ENCODE measurements around the gene METTL16.
"Not testable (repeated sequence)": the region's sequence is repeated elsewhere in the genome, so short reads cannot be mapped to it uniquely, and the experiment has no call there.

METTL16 gene

DNA sequence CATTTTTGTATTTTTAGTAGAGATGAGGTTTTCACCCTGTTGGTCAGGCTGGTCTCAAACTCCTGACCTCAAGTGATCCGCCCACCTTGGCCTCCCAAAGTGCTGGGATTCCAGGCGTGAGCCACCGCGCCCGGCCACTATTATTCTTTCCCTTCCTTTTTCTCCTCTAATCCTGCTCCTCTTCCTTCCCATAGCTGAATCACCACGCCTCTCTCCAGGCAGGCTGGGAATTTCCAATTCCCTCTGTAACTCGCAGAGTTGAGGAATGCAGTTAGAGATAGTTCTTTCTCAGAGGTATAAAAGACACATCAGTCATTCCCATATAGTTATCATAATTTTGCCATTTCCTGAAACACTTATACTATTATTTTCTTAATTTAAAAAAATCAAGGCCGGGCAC lies 11.2 kb downstream of the METTL16 start:
- DNase-seq = no peak

- DNase-seq = not testable (repeated sequence)
Observed at GRCh38 chr17:2489286-2489685, 22.4 kb downstream of the METTL16 start.

- DNase-seq = no peak
Observed at GRCh38 chr17:2487306-2487705, 24.4 kb downstream of the METTL16 start.

GRCh38 chr17:2486709-2487108 lies 25.0 kb downstream of the METTL16 start:
- DNase-seq = not testable (repeated sequence)

DNA sequence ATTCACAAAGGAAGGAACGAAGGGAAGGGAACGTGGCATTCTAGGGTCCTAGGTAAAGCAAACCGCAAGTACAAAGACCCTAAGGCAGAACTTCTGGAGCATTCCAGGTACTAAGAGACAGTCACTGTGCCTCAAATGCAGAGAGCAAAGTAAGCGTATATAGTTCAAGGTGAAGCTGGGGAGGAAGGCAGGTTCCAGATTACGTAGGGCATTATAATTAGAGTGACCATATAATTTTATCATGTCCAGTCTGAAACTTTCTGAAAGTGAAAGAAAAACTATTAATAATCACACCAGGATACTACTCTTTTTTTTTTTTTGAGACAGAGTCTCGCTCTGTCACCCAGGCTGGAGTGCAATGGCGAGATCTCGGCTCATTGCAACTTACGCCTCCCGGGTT lies 25.7 kb downstream of the METTL16 start:
- no peak for DNase-seq

DNA sequence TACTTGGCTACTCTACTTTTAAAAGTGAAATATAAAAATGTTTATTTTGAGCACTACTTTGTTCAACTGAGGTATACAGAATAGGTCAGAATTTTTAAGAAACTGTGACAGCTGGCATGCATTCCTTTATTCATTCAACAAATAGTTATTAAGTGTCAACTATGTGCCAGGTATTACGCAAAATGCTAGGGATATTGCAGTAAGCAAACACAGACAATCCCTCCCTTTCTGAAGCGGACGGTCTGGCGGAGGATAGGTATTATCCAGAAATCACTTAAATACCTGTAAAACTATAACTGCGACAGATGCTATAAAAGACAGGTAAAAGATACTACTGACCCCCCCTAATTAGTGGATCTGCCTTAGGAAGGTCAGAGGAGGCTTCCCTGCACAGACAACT lies 26.1 kb downstream of the METTL16 start:
- no peak for DNase-seq

DNA sequence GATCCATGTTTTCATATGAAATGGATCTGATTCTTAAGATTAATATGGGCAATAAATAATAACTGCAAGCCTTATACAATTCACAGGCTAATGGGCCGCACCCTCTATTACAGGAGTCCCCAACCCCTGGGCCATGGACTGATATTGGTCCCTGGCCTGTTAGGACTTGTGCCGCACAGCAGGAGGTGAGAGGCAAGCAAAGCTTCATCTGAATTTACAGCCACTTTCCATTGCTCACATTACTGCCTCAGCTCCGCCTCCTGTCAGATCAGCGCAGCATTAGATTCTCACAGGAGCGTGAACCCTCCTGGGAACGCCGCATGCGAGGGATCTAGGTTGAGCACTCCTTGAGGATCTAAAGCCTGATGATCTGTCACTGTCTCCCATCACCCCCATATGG lies 26.8 kb downstream of the METTL16 start:
- no peak for DNase-seq

GRCh38 chr17:2483084-2483483 lies 28.6 kb downstream of the METTL16 start:
- no peak for DNase-seq

- no peak for DNase-seq
Observed at GRCh38 chr17:2482218-2482617, 29.5 kb downstream of the METTL16 start.

DNA sequence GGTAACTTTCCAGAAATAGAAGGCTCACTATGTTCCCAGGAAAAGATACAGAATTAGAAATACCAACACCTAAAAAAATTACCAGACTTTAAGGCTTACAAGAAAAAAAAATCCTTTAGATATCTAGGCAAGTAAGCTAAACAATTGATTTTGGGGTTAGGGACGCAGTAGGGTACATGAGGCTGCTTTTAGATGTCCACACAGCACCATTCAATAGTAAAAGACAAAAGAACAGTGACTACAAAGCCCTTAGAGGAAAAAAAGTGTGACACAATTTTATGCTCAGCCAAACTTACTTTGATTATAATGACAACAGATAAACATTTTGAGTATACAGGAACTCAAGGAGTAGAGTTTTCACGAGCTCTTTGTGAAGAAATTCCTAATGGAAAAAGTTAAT lies 29.9 kb downstream of the METTL16 start:
- DNase-seq = no peak

DNA sequence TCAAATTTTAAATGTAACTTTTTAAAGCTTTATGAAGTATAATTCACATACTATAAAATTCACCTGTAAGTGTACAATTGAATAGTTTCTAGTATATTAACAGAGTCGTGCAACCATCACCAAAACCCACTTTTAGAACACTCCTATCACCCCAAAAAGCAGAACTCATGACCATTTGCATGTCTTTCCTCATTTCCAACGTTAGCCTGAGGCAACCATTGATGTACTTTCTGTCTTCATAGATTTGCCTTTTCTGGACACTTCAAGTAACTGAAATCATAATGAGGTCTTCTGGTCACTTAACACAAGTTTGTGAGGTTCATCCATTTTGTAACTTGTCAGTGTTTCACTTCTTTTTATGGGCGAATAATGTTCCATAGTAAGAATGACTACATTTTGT lies 33.2 kb downstream of the METTL16 start:
- no peak for DNase-seq

- no peak for DNase-seq
Observed at GRCh38 chr17:2475056-2475455, 36.6 kb downstream of the METTL16 start.

GRCh38 chr17:2474371-2474770 lies 37.3 kb downstream of the METTL16 start:
- DNase-seq = no peak

DNA sequence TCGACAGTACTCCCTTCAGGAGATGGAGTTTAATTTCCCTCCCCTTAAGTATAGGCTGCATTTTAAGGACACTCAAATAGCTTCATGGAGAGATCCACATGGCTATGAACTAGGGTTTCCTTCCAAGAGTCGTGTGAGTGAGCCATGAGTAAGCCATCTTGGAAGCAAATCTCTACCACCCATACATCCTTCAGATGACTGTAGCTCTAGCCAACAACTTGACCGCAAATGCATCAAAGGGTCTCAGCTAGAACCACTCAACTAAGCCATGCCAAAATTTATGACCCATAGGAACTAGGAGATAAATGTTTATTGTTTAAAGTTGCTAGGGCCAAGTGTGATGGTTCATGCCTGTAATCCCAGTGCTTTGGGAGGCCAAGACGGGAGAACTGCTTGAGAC lies 43.4 kb downstream of the METTL16 start:
- DNase-seq = no peak

DNA sequence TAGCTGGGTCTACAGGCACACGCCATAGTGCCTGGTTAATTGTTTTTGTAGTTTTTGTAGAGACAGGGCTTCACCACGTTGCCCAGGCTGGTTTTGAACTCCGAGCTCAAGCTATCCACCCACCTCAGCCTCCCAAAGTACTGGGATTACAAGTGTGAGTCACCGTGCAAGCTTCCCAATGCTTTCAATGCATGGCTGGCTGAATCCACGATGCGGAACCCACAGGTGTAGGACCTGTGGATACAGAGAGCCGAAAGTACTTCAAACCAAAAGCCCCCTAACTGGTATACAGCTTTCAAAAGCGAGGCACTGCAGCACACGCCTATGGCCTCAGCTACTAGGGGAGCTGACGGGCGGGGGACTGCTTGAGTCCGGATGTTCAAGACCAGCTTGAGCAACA lies 44.8 kb downstream of the METTL16 start:
- no peak for DNase-seq

- no peak for DNase-seq
Observed at GRCh38 chr17:2462481-2462880, 49.2 kb downstream of the METTL16 start.

GRCh38 chr17:2459917-2460271 lies 51.8 kb downstream of the METTL16 start:
- no peak for DNase-seq

DNA sequence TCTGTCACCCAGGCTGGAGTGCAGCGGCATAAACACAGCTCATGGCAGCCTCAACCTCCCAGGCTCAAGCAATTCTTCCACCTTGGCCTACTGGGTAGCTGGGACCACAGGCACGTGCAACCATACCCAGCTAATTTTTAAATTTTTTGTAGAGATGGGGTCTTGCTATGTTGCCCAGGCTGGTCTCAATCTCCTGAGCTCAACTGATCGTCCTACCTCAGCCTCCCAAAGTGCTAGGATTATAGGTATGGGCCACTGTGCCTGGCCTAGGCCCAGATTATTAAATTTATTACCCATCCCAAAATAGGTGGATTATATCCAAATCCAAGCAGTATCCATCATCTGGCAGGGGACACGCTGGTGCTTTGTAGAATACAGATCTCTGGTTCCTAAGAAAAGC lies 53.8 kb downstream of the METTL16 start:
- DNase-seq = no peak

- no peak for DNase-seq
Observed at GRCh38 chr17:2456475-2456874, 55.2 kb downstream of the METTL16 start.

DNA sequence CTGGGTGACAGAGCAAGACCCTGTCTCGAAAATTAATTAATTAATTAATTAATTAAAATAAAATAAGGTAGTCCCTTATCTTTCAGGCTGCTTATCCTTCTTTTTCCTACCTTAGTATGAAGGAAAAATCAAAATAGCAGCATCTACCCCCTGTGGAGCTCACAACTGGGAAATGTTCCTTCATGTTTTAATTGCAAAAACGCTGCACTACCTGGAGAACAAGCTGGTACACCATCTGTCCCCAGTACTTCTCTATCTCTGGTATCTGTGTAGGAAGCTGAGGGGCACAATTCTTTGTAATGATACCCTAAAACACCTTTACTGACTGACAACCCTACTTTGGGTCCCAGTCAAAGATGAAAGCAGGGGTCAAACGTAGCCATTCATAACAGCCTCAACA lies 55.7 kb downstream of the METTL16 start:
- no peak for DNase-seq

GRCh38 chr17:2453866-2454265 lies 57.8 kb downstream of the METTL16 start:
- DNase-seq = no peak

- no peak for DNase-seq
Observed at GRCh38 chr17:2453325-2453724, 58.4 kb downstream of the METTL16 start.

DNA sequence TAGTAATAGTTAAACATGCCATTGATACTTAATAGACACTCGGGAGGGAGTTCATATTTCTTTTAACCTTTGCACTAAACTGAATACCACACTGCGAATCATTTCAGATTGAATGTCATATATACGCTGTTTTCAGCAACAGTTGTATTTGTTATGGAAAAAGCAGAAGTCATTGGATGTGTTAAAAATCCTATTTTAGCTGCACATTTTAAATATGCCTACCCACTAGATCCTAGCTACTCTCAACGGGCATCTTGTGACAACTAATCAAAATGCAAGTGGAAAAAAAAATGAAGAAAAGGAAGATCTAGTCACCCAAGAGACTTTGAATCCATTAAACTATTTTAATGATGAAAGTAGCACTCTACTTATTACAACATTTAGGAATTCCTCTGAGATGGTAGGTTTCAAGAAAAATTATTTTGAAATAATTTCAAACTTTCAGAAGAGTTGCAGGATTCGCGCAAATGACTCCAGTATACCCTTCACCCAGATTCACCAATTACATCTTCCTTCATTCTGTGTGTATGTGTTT lies 59.4 kb downstream of the METTL16 start:
- DNase-seq = no peak

GRCh38 chr17:2450016-2450650 lies 61.6 kb downstream of the METTL16 start:
- no peak for DNase-seq

DNA sequence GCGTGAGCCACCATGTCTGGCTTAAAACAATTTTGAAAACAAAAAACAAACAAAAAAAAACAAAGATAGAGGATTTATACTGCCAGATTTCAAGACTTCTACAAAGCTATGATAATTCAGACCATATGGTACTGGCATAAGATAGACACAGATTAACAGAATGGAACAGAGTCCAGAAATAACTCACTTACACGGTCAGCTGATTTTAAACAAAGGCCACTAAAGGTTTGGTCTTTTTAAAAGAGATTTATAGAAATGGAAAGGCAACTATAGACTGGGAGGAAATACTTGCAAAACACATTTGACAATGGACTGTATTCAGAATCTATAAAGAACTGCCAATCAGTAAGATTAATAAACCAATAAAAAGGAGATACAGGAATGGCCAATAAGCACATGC lies 62.2 kb downstream of the METTL16 start:
- DNase-seq = no peak
